Daoy (cell line): ENCODE data around the gene SHBG. TPM values are rescaled to one million over a fixed set of nuclear protein-coding genes. Genes with fewer than 3 reads are reported as not detected.

Source experiments
- DNase-seq: peaks from one replicate; pipeline ENCODE4 v3.0.0-alpha.2; 2015; ENCODE audit warnings: low read depth
- total RNA-seq: library from RNA; depleted of rRNA; stranded (reverse); fragments of >200 nt; shearing (Covaris generic); gene quantifications from 2 replicates; pipeline ENCODE4 v1.2.3, GENCODE V29; 2014; rRNA removed

Gene SHBG
- total RNA-seq, 1 experiment from 2014 or later = 0.69 TPM

DNA sequence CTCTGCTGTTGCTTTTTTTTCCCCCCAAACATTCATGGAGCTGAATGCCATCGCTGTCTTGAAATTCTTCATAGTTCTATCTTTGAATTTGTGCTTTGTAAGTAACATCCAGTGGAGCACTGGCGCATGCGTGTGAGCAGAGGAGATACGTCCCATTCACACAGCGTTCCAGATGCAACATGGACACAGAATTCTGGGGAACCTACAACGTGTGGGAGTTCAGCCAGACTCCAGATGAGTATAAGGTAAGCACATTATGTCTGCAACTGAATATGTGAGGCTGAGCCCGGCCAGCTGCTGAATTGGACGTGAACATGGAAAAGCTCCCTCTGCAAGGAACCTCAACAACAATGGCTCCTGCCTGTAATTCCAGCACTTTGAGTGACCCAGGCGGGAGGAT, 16.5 kb downstream of the SHBG start:
- DNase-seq = no peak

DNA sequence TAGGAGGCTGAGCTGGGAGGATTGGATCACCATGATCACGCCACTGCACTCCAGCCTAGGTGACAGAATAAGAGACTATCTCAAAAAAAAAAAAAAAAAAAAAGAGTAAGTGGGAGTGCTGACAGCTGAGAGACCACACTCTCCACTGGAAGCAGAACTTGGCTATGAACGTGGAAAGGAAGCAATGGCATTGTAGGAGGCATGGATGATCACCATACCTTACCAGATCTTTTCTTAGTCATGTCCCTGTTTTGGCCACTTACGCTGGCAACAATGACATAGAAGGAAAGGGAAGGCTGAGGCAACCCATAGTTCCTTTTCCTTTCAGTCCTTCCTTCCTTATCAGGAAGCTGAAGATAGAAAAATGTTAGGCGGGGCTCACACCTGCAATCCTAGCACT, 17.1 kb downstream of the SHBG start:
- no peak for DNase-seq

DNA sequence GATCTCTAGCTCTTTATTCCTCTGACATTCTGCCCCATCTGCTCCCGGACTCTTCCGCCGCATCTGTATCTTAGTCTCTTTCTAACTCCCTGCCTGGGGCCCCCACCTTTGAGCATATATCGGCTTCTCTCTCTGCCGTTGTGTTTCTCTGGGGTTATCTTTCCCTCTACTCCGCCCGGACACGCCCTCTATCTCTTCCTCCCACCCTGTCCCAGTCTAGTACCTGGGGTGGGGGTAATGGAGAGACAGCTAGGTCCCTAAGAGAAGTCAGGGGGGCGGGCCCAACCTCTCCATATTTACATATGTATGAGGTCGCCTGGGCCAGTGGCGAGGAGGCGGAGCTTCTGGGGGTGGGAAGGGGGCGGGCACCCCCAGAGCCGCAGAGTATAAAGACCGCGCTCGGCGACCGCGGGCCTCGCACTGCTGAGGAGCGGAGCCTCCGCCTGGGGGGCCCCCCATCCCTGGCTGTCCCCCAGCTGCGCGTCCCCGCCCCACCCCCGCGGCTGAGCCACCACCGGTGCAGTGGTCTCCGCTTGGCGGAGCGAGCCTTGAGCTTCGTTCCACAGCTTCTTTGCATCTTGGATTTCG, 20.7 kb downstream of the SHBG start, which contains the start of gene ATP1B2:
ATP1B2 (plus strand) TSS at position 418 of the 588 bp plus-strand sequence. CDS start 593 bp downstream, outside the sequence.
- DNase-seq = peak; percentile 68

DNA sequence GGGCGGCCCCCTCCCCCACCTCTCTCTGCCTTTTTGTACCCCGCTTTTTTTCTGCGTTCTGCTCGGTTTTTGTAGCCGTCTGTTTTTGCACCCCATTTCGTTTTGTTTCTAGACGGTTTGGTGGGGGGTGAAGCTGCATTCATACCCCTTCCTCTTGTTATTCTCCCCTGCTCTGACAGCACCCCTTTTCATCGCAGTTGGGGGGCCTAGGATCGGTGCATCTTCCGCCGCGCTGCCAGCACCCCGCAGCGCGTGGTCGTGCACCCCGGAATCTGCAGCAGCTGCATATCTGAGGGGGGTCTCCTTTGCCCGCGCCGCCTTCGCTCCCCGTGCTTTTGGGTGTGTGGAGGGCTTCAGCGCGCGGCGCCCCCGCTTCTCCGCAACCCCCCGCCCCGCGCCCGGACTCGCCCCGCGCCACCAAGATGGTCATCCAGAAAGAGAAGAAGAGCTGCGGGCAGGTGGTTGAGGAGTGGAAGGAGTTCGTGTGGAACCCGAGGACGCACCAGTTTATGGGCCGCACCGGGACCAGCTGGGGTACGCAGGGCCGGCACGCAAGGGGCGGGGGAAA, 21.2 kb downstream of the SHBG start:
- DNase-seq = no peak

DNA sequence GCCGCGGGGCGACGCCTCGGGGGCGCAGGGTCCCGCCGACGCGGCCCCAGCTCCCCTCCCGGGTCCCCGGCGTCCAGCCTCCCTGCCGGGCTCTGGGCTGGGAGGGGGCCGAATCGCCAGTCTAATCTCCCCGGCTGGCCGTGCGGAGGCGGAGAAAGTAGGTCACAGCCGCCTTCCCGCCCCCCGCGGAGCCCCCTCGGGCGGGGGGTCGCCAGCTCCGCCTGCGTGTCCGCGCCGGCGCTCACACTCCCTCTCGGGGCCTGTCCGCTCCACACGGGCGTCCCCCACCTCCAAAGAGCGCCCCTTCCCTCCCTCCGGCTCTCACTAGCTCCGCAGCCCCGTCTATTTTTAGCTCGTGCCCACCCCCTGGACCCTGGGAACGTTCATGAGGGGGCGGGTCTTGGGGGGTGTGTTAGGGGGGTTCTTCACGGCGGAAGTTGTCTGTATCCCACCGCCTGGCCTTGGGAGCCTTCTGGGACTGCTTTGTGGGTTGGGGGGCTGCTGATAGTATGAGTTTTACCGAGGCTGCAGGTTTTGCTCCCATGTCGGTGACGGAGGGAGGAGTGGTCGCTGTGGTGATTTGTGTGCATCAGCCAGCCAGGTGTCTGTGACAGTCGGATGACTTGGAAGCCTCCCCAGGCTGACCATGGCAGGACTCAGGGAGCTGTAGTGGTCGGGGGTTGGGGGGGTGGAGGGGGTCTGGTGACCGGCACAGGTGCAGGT, 21.9 kb downstream of the SHBG start:
- no peak for DNase-seq

DNA sequence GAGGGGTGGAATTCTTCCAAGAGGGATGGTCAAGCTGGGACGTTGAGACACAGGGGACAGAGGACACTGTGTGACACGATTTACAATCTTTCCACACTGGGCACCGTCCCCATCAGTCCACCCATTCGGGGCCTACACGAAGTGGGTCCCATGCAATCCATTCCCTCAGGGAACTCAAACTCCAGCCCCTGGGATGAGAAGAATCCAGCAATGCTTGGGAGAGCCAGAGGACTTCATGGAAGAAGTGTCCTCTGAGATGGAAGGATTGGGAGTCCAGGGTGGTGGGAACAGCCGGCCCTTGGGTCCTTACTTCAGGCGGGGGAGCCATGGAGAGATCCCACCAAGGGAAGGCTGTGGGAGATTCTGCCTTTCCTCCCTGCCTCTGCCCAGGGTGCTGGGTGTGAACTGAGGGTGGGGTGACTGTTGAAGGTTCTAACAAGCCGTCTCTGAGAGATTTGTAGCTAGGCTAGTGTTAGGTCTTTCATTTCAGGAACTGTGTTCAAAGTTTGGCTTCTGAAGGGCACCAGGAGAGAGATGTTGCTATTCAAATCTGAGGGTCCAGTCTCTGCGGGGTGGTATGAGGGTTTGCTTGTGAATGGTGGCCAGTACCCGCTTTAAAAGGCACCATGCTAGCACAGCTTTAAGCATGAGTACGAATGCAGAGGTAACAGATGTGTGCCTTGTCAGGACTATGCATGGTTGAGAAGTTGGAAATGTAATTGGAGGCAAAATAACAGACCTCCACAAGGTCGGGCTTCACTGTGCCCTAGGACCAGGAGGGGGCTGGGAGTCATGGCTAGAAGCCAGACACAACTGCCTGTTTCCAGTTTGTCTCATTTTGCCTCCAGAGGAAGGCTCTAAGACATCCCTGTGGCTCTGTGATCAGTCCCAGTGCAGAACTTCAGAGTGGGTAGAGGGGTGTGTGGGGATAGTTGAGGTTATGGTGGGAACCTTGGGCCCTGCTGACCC, 22.7 kb downstream of the SHBG start:
- no peak for DNase-seq

DNA sequence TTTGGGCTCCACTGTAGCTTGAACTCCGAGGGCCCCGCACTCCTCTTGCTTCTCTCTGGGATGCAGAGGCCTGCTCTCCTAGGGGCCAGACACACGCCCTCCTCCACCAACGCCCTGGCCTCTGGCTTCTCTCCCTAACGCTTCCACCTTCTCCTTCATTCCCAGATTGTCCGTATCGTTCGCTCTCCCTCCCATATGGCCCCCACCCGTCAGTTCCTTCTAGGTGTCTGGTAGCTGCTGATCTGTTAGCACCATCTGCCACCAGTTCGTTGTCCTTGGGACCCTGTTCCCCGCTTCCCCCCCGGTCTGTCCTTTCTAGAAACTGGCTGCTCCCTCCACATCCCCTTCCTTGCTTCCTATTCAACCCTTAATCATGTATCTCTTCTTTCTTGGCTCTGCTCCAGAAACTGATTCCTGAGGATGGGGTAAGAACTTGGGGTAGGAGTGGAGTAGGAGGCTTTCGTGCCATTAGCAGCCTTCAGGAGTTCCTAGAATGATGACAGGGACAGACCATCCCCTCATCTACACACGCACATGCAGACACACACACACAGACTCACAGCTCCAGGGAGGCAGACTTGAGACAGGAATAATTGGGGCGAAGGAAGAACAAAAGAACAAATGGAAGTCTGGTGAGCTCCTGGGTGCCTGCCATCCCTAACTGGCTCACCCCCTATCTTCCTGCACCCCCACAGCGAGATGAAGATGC, 25.1 kb downstream of the SHBG start:
- DNase-seq = no peak

DNA sequence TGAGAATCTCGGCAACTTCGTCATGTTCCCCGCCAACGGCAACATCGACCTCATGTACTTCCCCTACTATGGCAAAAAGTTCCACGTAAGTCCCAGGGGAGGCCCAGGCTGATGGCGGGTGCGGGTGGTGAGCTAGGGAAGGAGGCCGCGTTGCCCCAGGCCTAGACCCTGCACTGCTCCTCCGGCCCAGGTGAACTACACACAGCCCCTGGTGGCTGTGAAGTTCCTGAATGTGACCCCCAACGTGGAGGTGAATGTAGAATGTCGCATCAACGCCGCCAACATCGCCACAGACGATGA, 25.6 kb downstream of the SHBG start:
- DNase-seq = no peak

DNA sequence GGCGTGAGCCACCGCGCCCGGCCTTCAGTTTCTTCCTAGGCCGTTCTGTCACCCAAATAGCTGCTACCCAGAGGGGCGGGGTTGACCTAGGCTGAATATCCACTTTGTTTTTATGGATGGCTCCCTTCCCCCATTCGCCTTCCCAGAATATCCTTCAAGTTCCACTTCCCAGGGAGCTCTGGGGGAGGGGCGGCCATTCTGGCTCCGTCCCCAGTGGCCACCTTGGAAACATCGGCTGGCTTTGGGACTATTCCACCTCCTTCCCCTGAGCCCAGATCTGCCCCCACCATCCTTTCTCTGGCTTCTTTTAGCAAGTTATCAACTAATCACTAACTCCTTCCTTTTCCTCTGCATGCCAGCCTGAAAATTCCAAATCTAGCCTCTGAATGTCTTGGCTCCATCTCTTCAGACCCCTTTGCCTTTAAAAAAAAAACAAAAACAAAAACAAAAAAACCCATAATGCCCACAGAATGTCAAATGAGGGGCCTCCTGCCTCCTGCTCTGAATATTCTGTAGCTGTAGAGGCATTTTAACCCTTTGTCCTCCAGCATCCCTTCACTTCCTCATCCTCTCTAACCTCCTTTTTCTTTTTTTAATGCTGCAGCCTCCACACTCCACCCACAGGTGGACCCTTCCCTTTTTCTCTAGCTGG, 27.1 kb downstream of the SHBG start:
- DNase-seq = no peak

DNA sequence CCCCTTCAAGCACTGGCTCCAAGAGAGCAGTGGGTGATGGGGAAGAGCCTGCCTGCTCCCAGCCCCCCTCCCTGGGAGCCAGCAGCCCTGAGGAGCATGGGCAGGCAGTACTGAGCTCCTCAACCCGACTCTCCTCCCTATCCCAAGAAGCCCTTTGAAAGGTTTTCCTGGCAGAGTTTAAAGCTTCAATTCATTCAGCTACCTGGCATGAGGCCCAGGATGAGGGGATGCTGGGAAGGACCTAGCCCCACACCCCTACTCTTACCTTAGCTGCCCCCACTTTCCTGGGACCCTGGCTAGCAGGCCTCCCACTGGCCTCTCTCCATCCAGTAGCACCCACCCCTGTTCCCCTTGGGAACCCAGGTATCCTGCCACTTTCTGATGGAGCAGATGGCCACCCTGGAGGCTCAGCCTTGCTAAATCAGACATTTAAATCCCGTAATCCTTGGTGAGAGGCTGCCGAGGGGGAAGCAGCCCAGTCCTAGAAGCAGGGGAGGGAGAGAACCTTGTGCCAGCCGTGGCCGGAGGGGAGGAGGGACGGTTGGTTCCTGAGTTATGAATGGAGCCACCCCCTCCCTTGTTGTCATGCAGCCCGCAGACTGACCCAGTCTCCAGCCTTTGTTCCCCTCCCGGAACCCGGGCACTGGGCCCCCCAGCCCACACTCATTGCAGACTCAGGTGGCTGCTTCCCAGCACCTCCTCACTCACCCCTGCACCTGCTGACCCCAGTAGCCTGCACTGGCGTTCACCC, 37.9 kb downstream of the SHBG start:
- DNase-seq = no peak

DNA sequence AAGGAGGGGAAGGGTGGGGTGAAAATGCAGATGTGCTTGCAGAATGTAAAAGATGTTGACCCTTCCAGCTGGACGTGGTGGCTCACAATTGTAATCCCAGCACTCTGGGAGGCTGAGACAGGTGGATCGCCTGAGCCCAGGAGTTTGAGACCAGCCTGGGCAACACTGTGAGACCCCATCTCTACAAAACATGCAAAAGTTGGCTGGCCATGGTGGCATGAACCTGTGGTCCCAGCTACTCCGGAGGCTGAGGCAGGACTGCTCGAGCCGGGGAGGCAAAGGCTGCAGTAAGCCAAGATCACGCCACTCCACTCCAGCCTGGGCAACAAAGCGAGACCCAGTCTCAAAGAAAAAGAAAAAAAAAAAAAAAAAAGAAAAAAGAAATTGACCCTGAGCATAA, 38.5 kb downstream of the SHBG start:
- DNase-seq = no peak

DNA sequence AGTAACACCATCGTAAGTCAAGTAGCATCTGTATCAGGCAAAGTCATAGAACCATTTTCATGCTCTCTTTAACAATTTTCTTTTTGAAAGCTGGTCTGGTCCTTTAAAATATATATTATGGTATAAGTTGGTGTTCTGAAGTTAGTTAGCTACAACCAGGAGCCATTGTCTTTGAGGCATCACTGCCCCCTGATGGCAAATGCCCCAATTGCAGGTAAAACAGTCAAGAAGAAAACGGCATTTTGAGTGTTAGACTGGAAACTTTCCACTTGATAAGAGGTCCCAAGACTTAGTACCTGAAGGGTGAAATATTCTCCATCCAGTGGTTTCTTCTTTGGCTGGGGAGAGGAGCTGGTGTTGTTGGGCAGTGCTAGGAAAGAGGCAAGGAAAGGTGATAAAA, 43.3 kb downstream of the SHBG start:
- no peak for DNase-seq

DNA sequence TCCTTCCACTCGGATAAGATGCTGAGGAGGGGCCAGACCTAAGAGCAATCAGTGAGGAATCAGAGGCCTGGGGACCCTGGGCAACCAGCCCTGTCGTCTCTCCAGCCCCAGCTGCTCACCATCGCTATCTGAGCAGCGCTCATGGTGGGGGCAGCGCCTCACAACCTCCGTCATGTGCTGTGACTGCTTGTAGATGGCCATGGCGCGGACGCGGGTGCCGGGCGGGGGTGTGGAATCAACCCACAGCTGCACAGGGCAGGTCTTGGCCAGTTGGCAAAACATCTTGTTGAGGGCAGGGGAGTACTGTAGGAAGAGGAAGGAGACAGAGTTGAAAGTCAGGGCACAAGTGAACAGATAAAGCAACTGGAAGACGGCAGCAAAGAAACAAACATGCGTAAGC, 45.0 kb downstream of the SHBG start:
- no peak for DNase-seq

DNA sequence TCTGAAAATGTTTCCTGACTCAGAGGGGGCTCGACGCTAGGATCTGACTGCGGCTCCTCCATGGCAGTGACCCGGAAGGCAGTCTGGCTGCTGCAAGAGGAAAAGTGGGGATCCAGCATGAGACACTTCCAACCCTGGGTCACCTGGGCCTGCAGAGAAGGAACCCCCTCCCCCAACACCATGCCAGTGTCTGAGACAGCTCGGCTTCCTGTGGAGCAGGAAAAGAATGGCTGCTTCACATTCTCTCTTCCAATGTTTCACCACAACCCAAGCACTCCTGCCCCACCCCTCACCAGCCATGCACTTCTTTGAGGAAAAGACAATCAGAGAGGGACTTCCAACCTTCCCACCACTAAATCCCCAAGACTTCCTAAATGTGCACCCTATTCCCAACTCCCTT, 46.6 kb downstream of the SHBG start:
- no peak for DNase-seq

DNA sequence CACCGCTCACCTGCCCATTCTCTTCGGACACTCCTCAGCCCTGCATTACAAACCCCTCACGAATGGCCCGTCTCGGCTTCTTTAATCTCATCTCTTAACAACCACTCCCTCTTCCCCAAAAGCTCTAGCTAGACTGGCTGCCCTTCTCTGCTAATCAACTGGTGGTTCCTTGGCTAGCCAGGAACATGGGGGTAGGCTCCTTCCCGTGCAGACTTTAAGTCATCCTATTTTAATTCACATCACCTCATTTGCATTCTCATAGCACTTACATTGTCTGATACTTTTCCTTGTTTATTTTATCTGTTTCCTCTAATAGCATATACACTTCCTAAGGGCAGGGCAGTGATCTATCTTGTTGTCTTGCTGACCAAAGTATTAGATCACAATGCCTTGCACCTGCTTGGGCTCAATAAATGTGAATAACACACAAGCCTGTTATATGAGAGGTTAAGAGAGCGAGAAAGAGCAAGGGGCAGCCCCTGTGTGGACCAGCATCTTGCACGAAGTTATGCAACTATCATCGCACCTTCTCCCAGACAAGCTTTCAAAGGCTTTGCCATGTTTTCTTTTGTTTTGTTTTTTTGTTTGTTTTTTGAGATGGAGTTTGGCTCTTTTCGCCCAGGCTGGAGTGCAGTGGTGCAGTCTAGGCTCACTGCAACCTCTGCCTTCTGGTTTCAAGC, 47.6 kb downstream of the SHBG start:
- no peak for DNase-seq

Other genes starting within 250 kb of the SHBG start
- 2.6 and 4.5 TPM in 2 replicates for gene TNK1, start 249.0 kb upstream of the SHBG start, total RNA-seq
- 14.1 TPM in 2 replicates for gene PLSCR3, start 235.6 kb upstream of the SHBG start, total RNA-seq
- 43.7 and 68.8 TPM in 2 replicates for gene TMEM256, start 226.0 kb upstream of the SHBG start, total RNA-seq
- gene NLGN2, start 222.3 kb upstream of the SHBG start, total RNA-seq = 1.4 and 1.9 TPM in 2 replicates
- not detected in 2 replicates for gene SPEM1, start 209.8 kb upstream of the SHBG start, total RNA-seq
- gene SPEM2, start 204.5 kb upstream of the SHBG start, total RNA-seq = not detected in 2 replicates
- gene SPEM3, start 201.3 kb upstream of the SHBG start, total RNA-seq = not detected in 2 replicates
- gene TMEM102, start 194.7 kb upstream of the SHBG start, total RNA-seq = 2.3 and 6.6 TPM in 2 replicates
- gene FGF11, start 190.6 kb upstream of the SHBG start, total RNA-seq = 1.5 and 3.0 TPM in 2 replicates
- 7.0 and 8.6 TPM in 2 replicates for gene CHRNB1, start 185.1 kb upstream of the SHBG start, total RNA-seq
- 6.1 and 6.5 TPM in 2 replicates for gene ZBTB4, start 150.5 kb upstream of the SHBG start, total RNA-seq
- 0.06 TPM in 1 of 2 replicates, not detected in the other for gene SLC35G6, start 148.7 kb upstream of the SHBG start, total RNA-seq
- 56.2 and 74.4 TPM in 2 replicates for gene POLR2A, start 145.8 kb upstream of the SHBG start, total RNA-seq
- gene TNFSF12, start 81.1 kb upstream of the SHBG start, total RNA-seq = 1.6 and 6.4 TPM in 2 replicates
- gene TNFSF13, start 71.4 kb upstream of the SHBG start, total RNA-seq = 1.9 TPM in 1 of 2 replicates, not detected in the other
- gene SENP3, start 68.2 kb upstream of the SHBG start, total RNA-seq = 92.2 and 104 TPM in 2 replicates
- gene CD68, start 50.5 kb upstream of the SHBG start, total RNA-seq = 13.8 and 15.0 TPM in 2 replicates
- gene MPDU1, start 46.3 kb upstream of the SHBG start, total RNA-seq = 183 and 266 TPM in 2 replicates
- gene SOX15, start 40.0 kb upstream of the SHBG start, total RNA-seq = 0.57 TPM in 1 of 2 replicates, not detected in the other
- gene FXR2, start 15.2 kb upstream of the SHBG start, total RNA-seq = 60.5 and 87.4 TPM in 2 replicates
- gene SAT2, start 2.3 kb upstream of the SHBG start, total RNA-seq = 24.0 and 71.8 TPM in 2 replicates
- gene ATP1B2, start 20.8 kb downstream of the SHBG start, total RNA-seq = not detected in 2 replicates
- gene TP53, start 57.4 kb downstream of the SHBG start, total RNA-seq = 47.8 and 70.9 TPM in 2 replicates
- 33.7 and 41.4 TPM in 2 replicates for gene WRAP53, start 58.3 kb downstream of the SHBG start, total RNA-seq
- gene EFNB3, start 75.1 kb downstream of the SHBG start, total RNA-seq = 1.0 and 2.1 TPM in 2 replicates
- gene DNAH2, start 87.6 kb downstream of the SHBG start, total RNA-seq = under 0.01 TPM in 1 of 2 replicates, not detected in the other
- 0.11 and 0.60 TPM in 2 replicates for gene KDM6B, start 204.1 kb downstream of the SHBG start, total RNA-seq
- gene TMEM88, start 224.9 kb downstream of the SHBG start, total RNA-seq = 0.46 TPM in 1 of 2 replicates, not detected in the other
- gene NAA38, start 227.4 kb downstream of the SHBG start, total RNA-seq = 99.2 and 136 TPM in 2 replicates
- gene CYB5D1, start 227.9 kb downstream of the SHBG start, total RNA-seq = 5.5 and 6.7 TPM in 2 replicates